ENCODE data around the gene SCAI.
"Not testable (repeated sequence)": the region's sequence is repeated elsewhere in the genome, so short reads cannot be mapped to it uniquely, and the experiment has no call there.

Gene SCAI

GRCh38 chr9:125189011-125189360 lies 45.7 kb upstream of the SCAI start:
- H3K36me3 ChIP-seq (ENCODE audit: low read length), result no peaks in the 10 kb centered on the region
- peaks cover 64% of the 10 kb centered on the region for H3K79me2 ChIP-seq (ENCODE audit: insufficient read depth, low read length)
- peak overlapping the region; percentile 91 for H2AFZ ChIP-seq (ENCODE audit: low read depth, low read length, severe bottlenecking)
- no peak for TF ChIP-seq CTCF (IDR thresholded peaks at IDR 0.05; ENCODE audit: insufficient read depth, low read length, poor library complexity, severe bottlenecking)
- TF ChIP-seq EZH2phosphoT487 (conservative IDR thresholded peaks at IDR 0.05; ENCODE audit: low read length), result no peak
- H3K4me2 ChIP-seq (ENCODE audit: low read depth, low read length, poor library complexity, severe bottlenecking), result peak overlapping the region; percentile 92
- no peaks in the 10 kb centered on the region for H3F3A ChIP-seq (ENCODE audit: insufficient read depth)
- no peaks in the 10 kb centered on the region for H3K9me2 ChIP-seq (replicated peaks; ENCODE audit: insufficient read depth, low read length)
- peak overlapping the region; percentile 86 for H3K4me3 ChIP-seq (ENCODE audit: insufficient read depth, low read length, poor library complexity, severe bottlenecking)
- H3K27ac ChIP-seq (ENCODE audit: low read depth, low read length), result peak overlapping the region; percentile 50
- H3K9me3 ChIP-seq (ENCODE audit: insufficient read depth, low read length), result no peaks in the 10 kb centered on the region
- no peaks in the 10 kb centered on the region for H3K27me3 ChIP-seq (ENCODE audit: low read length)
- peak overlapping the region; percentile 84 for H3K9ac ChIP-seq (ENCODE audit: low read length)
- no peaks in the 10 kb centered on the region for H4K20me1 ChIP-seq (ENCODE audit: low read depth, low read length)

GRCh38 chr9:125183561-125183960 lies 40.2 kb upstream of the SCAI start:
- no peaks in the 10 kb centered on the region; the same call in 1 of the 2 replicates for H3F3A ChIP-seq (ENCODE audit: insufficient read depth)
- H3K4me3 ChIP-seq (ENCODE audit: insufficient read depth, low read length, poor library complexity, severe bottlenecking), result no peak overlapping the region
- H3K9me3 ChIP-seq (ENCODE audit: insufficient read depth, low read length), result no peaks in the 10 kb centered on the region
- no peak overlapping the region for H3K27ac ChIP-seq (ENCODE audit: low read depth, low read length)
- H3K9me2 ChIP-seq (replicated peaks; ENCODE audit: insufficient read depth, low read length), result no peaks in the 10 kb centered on the region
- H3K36me3 ChIP-seq (ENCODE audit: low read length), result no peaks in the 10 kb centered on the region
- no peak overlapping the region for H3K9ac ChIP-seq (ENCODE audit: low read length)
- H4K20me1 ChIP-seq (ENCODE audit: low read depth, low read length), result no peaks in the 10 kb centered on the region
- no peak overlapping the region for H3K4me2 ChIP-seq (ENCODE audit: low read depth, low read length, poor library complexity, severe bottlenecking)
- no peaks in the 10 kb centered on the region for H3K27me3 ChIP-seq (ENCODE audit: low read length)
- TF ChIP-seq CTCF (IDR thresholded peaks at IDR 0.05; ENCODE audit: insufficient read depth, low read length, poor library complexity, severe bottlenecking), result no peak
- no peak for TF ChIP-seq EZH2phosphoT487 (conservative IDR thresholded peaks at IDR 0.05; ENCODE audit: low read length)
- peaks cover 100% of the 10 kb centered on the region for H3K79me2 ChIP-seq (ENCODE audit: insufficient read depth, low read length)
- H2AFZ ChIP-seq (ENCODE audit: low read depth, low read length, severe bottlenecking), result no peak overlapping the region

GRCh38 chr9:125183054-125183453 lies 39.7 kb upstream of the SCAI start:
- TF ChIP-seq CTCF (IDR thresholded peaks at IDR 0.05; ENCODE audit: insufficient read depth, low read length, poor library complexity, severe bottlenecking), result no peak
- no peak for TF ChIP-seq EZH2phosphoT487 (conservative IDR thresholded peaks at IDR 0.05; ENCODE audit: low read length)
- Histone ChIP-seq H3K9me2 (replicated peaks; ENCODE audit: insufficient read depth, low read length) (no peaks in the 10 kb centered on the region), H3K4me2 (ENCODE audit: low read depth, low read length, poor library complexity, severe bottlenecking) (no peak overlapping the region)

GRCh38 chr9:125181756-125182155 lies 38.4 kb upstream of the SCAI start:
- H4K20me1 ChIP-seq (ENCODE audit: low read depth, low read length); H3K4me2 ChIP-seq (ENCODE audit: low read depth, low read length, poor library complexity, severe bottlenecking); H3F3A ChIP-seq (ENCODE audit: insufficient read depth); H3K9me2 ChIP-seq (replicated peaks; ENCODE audit: insufficient read depth, low read length); H3K36me3 ChIP-seq (ENCODE audit: low read length); H2AFZ ChIP-seq (ENCODE audit: low read depth, low read length, severe bottlenecking); H3K9ac ChIP-seq (ENCODE audit: low read length); H3K27me3 ChIP-seq (ENCODE audit: low read length); H3K27ac ChIP-seq (ENCODE audit: low read depth, low read length); H3K4me3 ChIP-seq (ENCODE audit: insufficient read depth, low read length, poor library complexity, severe bottlenecking); H3K9me3 ChIP-seq (ENCODE audit: insufficient read depth, low read length): not testable (repeated sequence)
- peaks cover 100% of the 10 kb centered on the region for H3K79me2 ChIP-seq (ENCODE audit: insufficient read depth, low read length)

More at GRCh38 chr9:125183054-125183453, 39.7 kb upstream of the SCAI start:
- no peaks in the 10 kb centered on the region for H4K20me1 ChIP-seq (ENCODE audit: low read depth, low read length)
- no peak overlapping the region for H3K4me3 ChIP-seq (ENCODE audit: insufficient read depth, low read length, poor library complexity, severe bottlenecking)
- no peak overlapping the region for H2AFZ ChIP-seq (ENCODE audit: low read depth, low read length, severe bottlenecking)
- no peaks in the 10 kb centered on the region; the same call in 1 of the 2 replicates for H3F3A ChIP-seq (ENCODE audit: insufficient read depth)
- no peak overlapping the region for H3K27ac ChIP-seq (ENCODE audit: low read depth, low read length)
- no peaks in the 10 kb centered on the region for H3K9me3 ChIP-seq (ENCODE audit: insufficient read depth, low read length)
- H3K27me3 ChIP-seq (ENCODE audit: low read length), result no peaks in the 10 kb centered on the region
- H3K9ac ChIP-seq (ENCODE audit: low read length), result no peak overlapping the region
- no peaks in the 10 kb centered on the region for H3K36me3 ChIP-seq (ENCODE audit: low read length)
- peaks cover 100% of the 10 kb centered on the region for H3K79me2 ChIP-seq (ENCODE audit: insufficient read depth, low read length)

Data from SU-DHL-6 (cell line).